Activated naive CD4-positive, alpha-beta T cell treated with anti-CD3 and anti-CD28 coated beads for 36 hours (primary cell): ENCODE measurements around the gene GFI1. TPM values are rescaled to one million over a fixed set of nuclear protein-coding genes. Genes with fewer than 3 reads are reported as not detected.

Source experiments
- CTCF ChIA-PET: fragments of 350-600 bp; sonication (Branson Sonifier 250); formaldehyde crosslinking; loops from one replicate; lab custom pipeline; 2021; ENCODE audit warnings: antibody characterized with exemption; lab: Charles Lee
- DNase-seq: peaks from one replicate; pipeline ENCODE4 v3.0.0-alpha.2; 2020
- H3K27ac Mint-ChIP-seq: one replicate; pipeline ENCODE4 v1.8.0; 2021; ENCODE audit warnings: mild to moderate bottlenecking, mixed read lengths
- H3K27me3 Mint-ChIP-seq: one replicate; pipeline ENCODE4 v1.8.0; 2021; ENCODE audit warnings: low read depth, mixed read lengths
- H3K36me3 Mint-ChIP-seq: one replicate; pipeline ENCODE4 v1.8.0; 2021; ENCODE audit warnings: low read depth, mixed read lengths
- H3K4me1 Mint-ChIP-seq: one replicate; pipeline ENCODE4 v1.8.0; 2021; ENCODE audit warnings: low read depth, mixed read lengths
- H3K4me3 Mint-ChIP-seq: one replicate; pipeline ENCODE4 v1.8.0; 2021; ENCODE audit warnings: mild to moderate bottlenecking, moderate library complexity, mixed read lengths
- H3K9me3 Mint-ChIP-seq: one replicate; pipeline ENCODE4 v1.8.0; 2021; ENCODE audit warnings: mixed read lengths
- intact Hi-C: fragments of 100-400 bp; cut with micrococcal nuclease; formaldehyde crosslinking; loops from one replicate; pipeline ENCODE4 v1.15.1; 2023
- total RNA-seq, 2 experiments: library from RNA; stranded (reverse); gene quantifications; one replicate each; pipeline ENCODE4 v1.2.3, GENCODE V29; 2021

GFI1 gene
- total RNA-seq, 2 experiments from 2014 or later, result 42.8 to 44.2 TPM

GRCh38 chr1:92504291-92505014 is 17.7 kb upstream of the GFI1 start:
- DNase-seq, result no peak
- intact Hi-C loops, result loop anchor here (2.0 kb wide), 1 partner anchor 24 kb away; no protein-coding TSS in a partner anchor

GRCh38 chr1:92503926-92504285 is 17.2 kb upstream of the GFI1 start:
- H3K27me3 Mint-ChIP-seq, result no peaks in the 10 kb centered on the region
- CTCF ChIA-PET, result interaction anchor here (0.7 to 1.6 kb wide), 4 partner anchors 19 to 101 kb away, joined by 3 to 4 read pairs (median 3); no protein-coding TSS in a partner anchor
- H3K9me3 Mint-ChIP-seq, result no peaks in the 10 kb centered on the region
- intact Hi-C loops, result loop anchor here (2.0 kb wide), 1 partner anchor 25 kb away; no protein-coding TSS in a partner anchor
- H3K36me3 Mint-ChIP-seq, result peaks cover 4% of the 10 kb centered on the region
- no peak overlapping the region for H3K27ac Mint-ChIP-seq
- H3K4me3 Mint-ChIP-seq, result no peak overlapping the region
- peaks cover 35% of the 10 kb centered on the region for H3K4me1 Mint-ChIP-seq
- no peak for DNase-seq

More at GRCh38 chr1:92504291-92505014, 17.7 kb upstream of the GFI1 start:
- Mint-ChIP-seq H3K36me3 (peaks cover 6% of the 10 kb centered on the region), H3K27ac (no peak overlapping the region), H3K4me1 (peaks cover 35% of the 10 kb centered on the region), H3K27me3 (no peaks in the 10 kb centered on the region), H3K9me3 (no peaks in the 10 kb centered on the region), H3K4me3 (no peak overlapping the region)
- CTCF ChIA-PET, result interaction anchor here (0.7 to 1.6 kb wide), 4 partner anchors 20 to 100 kb away, joined by 3 to 4 read pairs (median 3); no protein-coding TSS in a partner anchor

GRCh38 chr1:92503043-92503925 is 16.6 kb upstream of the GFI1 start:
- H3K27me3 Mint-ChIP-seq, result no peaks in the 10 kb centered on the region
- H3K27ac Mint-ChIP-seq, result no peak overlapping the region
- intact Hi-C loops, result no loop called here
- no peak for DNase-seq
- H3K4me1 Mint-ChIP-seq, result peaks cover 35% of the 10 kb centered on the region
- H3K9me3 Mint-ChIP-seq, result no peaks in the 10 kb centered on the region
- CTCF ChIA-PET, result interaction anchor here (0.7 to 1.0 kb wide), 4 partner anchors 18 to 421 kb away, joined by 3 to 4 read pairs (median 4); no protein-coding TSS in a partner anchor
- no peak overlapping the region for H3K4me3 Mint-ChIP-seq
- peaks cover 4% of the 10 kb centered on the region for H3K36me3 Mint-ChIP-seq

GRCh38 chr1:92502247-92502646 is 15.5 kb upstream of the GFI1 start:
- Mint-ChIP-seq H3K27ac (peak overlapping the region; percentile 46), H3K4me1 (peaks cover 35% of the 10 kb centered on the region), H3K9me3 (no peaks in the 10 kb centered on the region), H3K27me3 (no peaks in the 10 kb centered on the region), H3K4me3 (no peak overlapping the region), H3K36me3 (peaks cover 2% of the 10 kb centered on the region)
- DNase-seq, result no peak
- intact Hi-C loops, result loop anchor here (1.0 kb wide), 2 partner anchors 16 to 30 kb away; partner anchors contain the start of gene GFI1
- CTCF ChIA-PET, result no interaction called here

GRCh38 chr1:92500552-92500951 is 13.8 kb upstream of the GFI1 start:
- DNase-seq, result no peak
- Mint-ChIP-seq H3K27me3 (no peaks in the 10 kb centered on the region), H3K4me3 (no peak overlapping the region), H3K36me3 (no peaks in the 10 kb centered on the region), H3K4me1 (peaks cover 37% of the 10 kb centered on the region), H3K27ac (no peak overlapping the region), H3K9me3 (no peaks in the 10 kb centered on the region)
- intact Hi-C loops, result no loop called here
- CTCF ChIA-PET, result interaction anchor here (0.7 to 1.3 kb wide), 2 partner anchors 26 to 95 kb away, joined by 3 read pairs; no protein-coding TSS in a partner anchor

GRCh38 chr1:92495392-92496063 is 8.8 kb upstream of the GFI1 start:
- Mint-ChIP-seq H3K4me1 (peaks cover 34% of the 10 kb centered on the region), H3K36me3 (peaks cover 1% of the 10 kb centered on the region), H3K27me3 (no peaks in the 10 kb centered on the region), H3K27ac (no peak overlapping the region), H3K4me3 (no peak overlapping the region), H3K9me3 (no peaks in the 10 kb centered on the region)
- intact Hi-C loops, result no loop called here
- no peak for DNase-seq
- CTCF ChIA-PET, result interaction anchor here (0.7 kb wide), 1 partner anchor 17 kb away, joined by 3 read pairs; no protein-coding TSS in a partner anchor

GRCh38 chr1:92494485-92495141 is 7.9 kb upstream of the GFI1 start:
- H3K4me1 Mint-ChIP-seq, result peaks cover 35% of the 10 kb centered on the region
- H3K27ac Mint-ChIP-seq, result no peak overlapping the region
- no peak overlapping the region for H3K4me3 Mint-ChIP-seq
- no peaks in the 10 kb centered on the region for H3K9me3 Mint-ChIP-seq
- intact Hi-C loops, result no loop called here
- no peak for DNase-seq
- H3K27me3 Mint-ChIP-seq, result no peaks in the 10 kb centered on the region
- H3K36me3 Mint-ChIP-seq, result peaks cover 1% of the 10 kb centered on the region
- CTCF ChIA-PET, result interaction anchor here (0.6 kb wide), 1 partner anchor 103 kb away, joined by 4 read pairs; no protein-coding TSS in a partner anchor

- Mint-ChIP-seq H3K36me3 (peaks cover 1% of the 10 kb centered on the region), H3K4me1 (peaks cover 48% of the 10 kb centered on the region), H3K27ac (no peak overlapping the region), H3K9me3 (no peaks in the 10 kb centered on the region), H3K4me3 (no peak overlapping the region), H3K27me3 (no peaks in the 10 kb centered on the region)
- CTCF ChIA-PET, result no interaction called here
- DNase-seq, result no peak
- intact Hi-C loops, result no loop called here
Measured at GRCh38 chr1:92493139-92493538, 6.4 kb upstream of the GFI1 start.

- CTCF ChIA-PET, result interaction anchor here (0.6 to 1.0 kb wide), 3 partner anchors 10 to 114 kb away, joined by 4 read pairs; no protein-coding TSS in a partner anchor
- H3K27ac Mint-ChIP-seq, result no peak overlapping the region
- H3K36me3 Mint-ChIP-seq, result peaks cover 8% of the 10 kb centered on the region
- H3K9me3 Mint-ChIP-seq, result no peaks in the 10 kb centered on the region
- intact Hi-C loops, result loop anchor here (5.0 to 10.0 kb wide), 5 partner anchors 343 to 1467 kb away; partner anchors contain the start of genes GCLM, RPL5 and ZNF644
- H3K27me3 Mint-ChIP-seq, result no peaks in the 10 kb centered on the region
- peak overlapping the region; percentile 53 for H3K4me3 Mint-ChIP-seq
- no peak for DNase-seq
- peaks cover 36% of the 10 kb centered on the region for H3K4me1 Mint-ChIP-seq
Measured at GRCh38 chr1:92488832-92489231, 2.1 kb upstream of the GFI1 start.

GRCh38 chr1:92488416-92488815 is 1.7 kb upstream of the GFI1 start:
- CTCF ChIA-PET, result interaction anchor here (1.0 kb wide), 1 partner anchor 115 kb away, joined by 4 read pairs; no protein-coding TSS in a partner anchor
- intact Hi-C loops, result loop anchor here (5.0 to 10.0 kb wide), 5 partner anchors 344 to 1466 kb away; partner anchors contain the start of genes GCLM, RPL5 and ZNF644

GRCh38 chr1:92487078-92487605 is 417 bp upstream of the GFI1 start:
- no peak for DNase-seq
- H3K4me3 Mint-ChIP-seq, result peak overlapping the region; percentile 90
- peaks cover 36% of the 10 kb centered on the region for H3K4me1 Mint-ChIP-seq
- no peaks in the 10 kb centered on the region for H3K9me3 Mint-ChIP-seq
- intact Hi-C loops, result loop anchor here (5.0 to 10.0 kb wide), 5 partner anchors 345 to 1465 kb away; partner anchors contain the start of genes GCLM, RPL5 and ZNF644
- H3K27me3 Mint-ChIP-seq, result no peaks in the 10 kb centered on the region
- peaks cover 20% of the 10 kb centered on the region for H3K36me3 Mint-ChIP-seq
- CTCF ChIA-PET, result interaction anchor here (0.9 to 5.7 kb wide), 6 partner anchors 13 to 117 kb away, joined by 3 to 49 read pairs (median 10); no protein-coding TSS in a partner anchor
- H3K27ac Mint-ChIP-seq, result peak overlapping the region; percentile 69

More at GRCh38 chr1:92488416-92488815, 1.7 kb upstream of the GFI1 start:
- Mint-ChIP-seq H3K36me3 (peaks cover 9% of the 10 kb centered on the region), H3K27ac (peak overlapping the region; percentile 69), H3K27me3 (no peaks in the 10 kb centered on the region), H3K4me1 (peaks cover 34% of the 10 kb centered on the region), H3K4me3 (peak overlapping the region; percentile 53), H3K9me3 (no peaks in the 10 kb centered on the region)
- DNase-seq, result no peak
